Measurements from ENCODE around the gene CCR7. TPM values are rescaled to one million over a fixed set of nuclear protein-coding genes. Genes with fewer than 3 reads are reported as not detected.

The CCR7 gene
- total RNA-seq, 1 experiment from 2014 or later = 0.30 TPM

DNA sequence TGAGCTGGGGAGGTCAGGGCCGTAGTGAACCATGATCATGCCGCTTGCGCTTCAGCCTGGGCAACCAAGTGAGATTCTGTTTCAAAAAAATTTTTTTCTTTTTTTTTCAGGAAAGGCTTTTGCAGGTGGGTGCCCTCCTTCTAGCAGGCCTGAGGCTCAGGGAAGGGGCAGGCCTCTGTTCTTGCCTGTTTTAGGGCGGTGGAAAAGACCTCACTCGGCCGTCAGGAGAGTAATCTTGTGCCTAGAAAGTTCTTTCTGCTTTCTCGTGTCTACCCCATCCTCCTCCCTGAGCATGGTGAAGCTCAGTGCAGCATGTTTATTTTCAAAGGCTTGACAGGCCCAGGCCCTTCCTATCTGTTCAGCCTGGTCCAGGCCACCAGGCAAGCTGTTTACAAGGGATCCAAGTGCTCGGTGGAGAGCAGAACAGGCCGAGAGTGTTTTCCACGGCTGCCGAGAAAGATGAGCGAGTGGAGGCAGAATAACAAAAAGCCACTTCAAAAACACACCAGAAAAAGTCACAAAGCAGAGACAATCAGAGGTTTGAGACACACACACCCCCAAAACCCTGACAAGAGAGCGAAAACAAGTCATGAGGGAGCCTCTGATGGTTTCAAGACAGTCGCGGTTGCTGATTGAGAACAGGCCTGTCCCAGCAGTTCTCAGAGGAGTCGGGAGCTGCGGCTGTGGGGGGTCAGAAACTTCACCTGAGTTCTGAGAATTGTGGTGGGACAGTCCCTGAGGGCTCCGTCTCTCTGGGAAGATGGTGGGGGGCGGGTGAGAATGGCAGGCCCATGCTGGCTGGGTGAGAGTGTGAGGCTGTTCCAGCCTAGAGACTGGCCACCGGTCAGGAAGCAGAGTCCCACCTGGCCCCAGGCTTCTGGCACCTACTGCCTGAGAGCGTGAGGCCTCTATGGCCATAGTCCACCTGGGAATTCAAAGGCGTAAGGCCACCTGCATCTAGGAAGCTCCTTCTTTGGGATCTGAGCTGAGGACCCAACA, 37.5 kb upstream of the CCR7 start:
- TF ChIP-seq EZH2 (IDR thresholded peaks at IDR 0.05; ENCODE audit: borderline replicate concordance, low read depth, low read length, poor library complexity, severe bottlenecking) = no peak
- TF ChIP-seq, protein P1, sequence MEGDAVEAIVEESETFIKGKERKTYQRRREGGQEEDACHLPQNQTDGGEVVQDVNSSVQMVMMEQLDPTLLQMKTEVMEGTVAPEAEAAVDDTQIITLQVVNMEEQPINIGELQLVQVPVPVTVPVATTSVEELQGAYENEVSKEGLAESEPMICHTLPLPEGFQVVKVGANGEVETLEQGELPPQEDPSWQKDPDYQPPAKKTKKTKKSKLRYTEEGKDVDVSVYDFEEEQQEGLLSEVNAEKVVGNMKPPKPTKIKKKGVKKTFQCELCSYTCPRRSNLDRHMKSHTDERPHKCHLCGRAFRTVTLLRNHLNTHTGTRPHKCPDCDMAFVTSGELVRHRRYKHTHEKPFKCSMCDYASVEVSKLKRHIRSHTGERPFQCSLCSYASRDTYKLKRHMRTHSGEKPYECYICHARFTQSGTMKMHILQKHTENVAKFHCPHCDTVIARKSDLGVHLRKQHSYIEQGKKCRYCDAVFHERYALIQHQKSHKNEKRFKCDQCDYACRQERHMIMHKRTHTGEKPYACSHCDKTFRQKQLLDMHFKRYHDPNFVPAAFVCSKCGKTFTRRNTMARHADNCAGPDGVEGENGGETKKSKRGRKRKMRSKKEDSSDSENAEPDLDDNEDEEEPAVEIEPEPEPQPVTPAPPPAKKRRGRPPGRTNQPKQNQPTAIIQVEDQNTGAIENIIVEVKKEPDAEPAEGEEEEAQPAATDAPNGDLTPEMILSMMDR (conservative IDR thresholded peaks at IDR 0.05; ENCODE audit: low read depth, low read length) = no peak
- H3K27me3 ChIP-seq (replicated peaks; ENCODE audit: insufficient read depth, low read depth, low read length, poor library complexity) = no peaks in the 10 kb centered on the region
- DNase-seq (ENCODE audit: low spot score) = no peak
- intact Hi-C loops (cut with micrococcal nuclease; ENCODE audit: unreplicated experiment) = no loop called here
- no peaks in the 10 kb centered on the region for H3K9me3 ChIP-seq (ENCODE audit: low read depth, low read length, poor library complexity, severe bottlenecking)
- BruUV-seq (replicated peaks) = no TSS peak
- no peaks in the 10 kb centered on the region for H3K36me3 ChIP-seq (ENCODE audit: insufficient read depth, low read length, poor library complexity, severe bottlenecking)
- no peaks in the 10 kb centered on the region for H3K4me1 ChIP-seq (ENCODE audit: insufficient read depth, low read length, poor library complexity, severe bottlenecking)
- CTCF ChIA-PET = no interaction called here
- H3K4me3 ChIP-seq (ENCODE audit: low read depth, low read length, poor library complexity, severe bottlenecking) = no peak overlapping the region
- no peak overlapping the region for H3K27ac ChIP-seq (ENCODE audit: low read depth, low read length, poor library complexity, severe bottlenecking)
- POLR2A ChIA-PET (ENCODE audit: low non-redundant PET) = no interaction called here

DNA sequence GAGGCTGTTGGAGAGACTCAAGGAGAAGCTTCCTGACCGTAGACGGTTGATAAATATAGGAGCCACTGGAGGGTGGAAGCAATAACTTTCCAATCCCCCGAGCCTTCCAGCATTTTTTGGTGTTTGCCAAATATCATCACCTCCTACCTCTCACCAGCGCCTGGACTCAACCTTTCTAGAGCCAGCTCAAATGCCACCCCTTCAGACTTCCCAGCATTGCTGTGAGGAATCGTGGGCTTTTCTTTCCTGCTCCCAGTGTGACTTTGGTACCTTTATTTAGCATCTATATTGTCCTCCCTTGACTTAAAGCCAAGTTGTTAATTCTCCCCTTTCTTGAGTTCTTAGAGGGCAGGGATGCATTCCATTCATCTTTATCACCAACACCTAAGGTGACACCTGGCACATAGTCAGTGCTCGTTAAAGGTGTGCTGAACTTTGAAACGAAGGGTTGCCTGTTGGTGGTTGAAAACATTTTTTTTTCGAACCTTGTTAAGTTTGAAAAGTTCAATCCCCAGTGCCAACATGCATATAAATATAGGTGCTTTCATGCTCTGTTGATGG, 35.3 kb upstream of the CCR7 start:
- no peak for DNase-seq (ENCODE audit: low spot score)
- intact Hi-C loops (cut with micrococcal nuclease; ENCODE audit: unreplicated experiment) = no loop called here
- no peaks in the 10 kb centered on the region for H3K4me1 ChIP-seq (ENCODE audit: insufficient read depth, low read length, poor library complexity, severe bottlenecking)
- H3K9me3 ChIP-seq (ENCODE audit: low read depth, low read length, poor library complexity, severe bottlenecking) = no peaks in the 10 kb centered on the region
- TF ChIP-seq, protein P1 (conservative IDR thresholded peaks at IDR 0.05; ENCODE audit: low read depth, low read length) = no peak
- no peak for TF ChIP-seq EZH2 (IDR thresholded peaks at IDR 0.05; ENCODE audit: borderline replicate concordance, low read depth, low read length, poor library complexity, severe bottlenecking)
- CTCF ChIA-PET = no interaction called here
- POLR2A ChIA-PET (ENCODE audit: low non-redundant PET) = no interaction called here
- no TSS peak for BruUV-seq (replicated peaks)
- H3K27me3 ChIP-seq (replicated peaks; ENCODE audit: insufficient read depth, low read depth, low read length, poor library complexity) = no peaks in the 10 kb centered on the region
- H3K36me3 ChIP-seq (ENCODE audit: insufficient read depth, low read length, poor library complexity, severe bottlenecking) = no peaks in the 10 kb centered on the region
- no peak overlapping the region for H3K4me3 ChIP-seq (ENCODE audit: low read depth, low read length, poor library complexity, severe bottlenecking)
- H3K27ac ChIP-seq (ENCODE audit: low read depth, low read length, poor library complexity, severe bottlenecking) = no peak overlapping the region

DNA sequence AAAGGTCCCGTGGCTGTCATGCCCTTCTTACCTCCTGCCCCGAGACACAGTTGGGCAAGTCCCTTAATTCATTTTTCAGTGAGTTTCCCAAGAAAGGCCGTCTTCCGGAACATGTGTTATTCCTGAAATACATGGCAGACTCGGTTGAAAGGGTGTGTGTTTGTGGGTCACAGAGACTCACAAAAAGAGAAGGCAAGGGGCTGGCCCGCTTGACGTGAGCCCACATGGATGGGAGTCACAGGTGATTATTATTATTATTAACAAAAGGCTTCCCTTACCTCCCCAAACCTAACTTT, 34.1 kb upstream of the CCR7 start:
- POLR2A ChIA-PET (ENCODE audit: low non-redundant PET) = no interaction called here
- BruUV-seq (replicated peaks) = no TSS peak

More for the DNA sequence above, 34.1 kb upstream of the CCR7 start:
- H3K4me3 ChIP-seq (ENCODE audit: low read depth, low read length, poor library complexity, severe bottlenecking) = no peak overlapping the region
- no peaks in the 10 kb centered on the region for H3K27me3 ChIP-seq (replicated peaks; ENCODE audit: insufficient read depth, low read depth, low read length, poor library complexity)
- CTCF ChIA-PET = no interaction called here
- no peaks in the 10 kb centered on the region for H3K9me3 ChIP-seq (ENCODE audit: low read depth, low read length, poor library complexity, severe bottlenecking)
- H3K4me1 ChIP-seq (ENCODE audit: insufficient read depth, low read length, poor library complexity, severe bottlenecking) = no peaks in the 10 kb centered on the region
- no peak for DNase-seq (ENCODE audit: low spot score)
- TF ChIP-seq, protein P1 (conservative IDR thresholded peaks at IDR 0.05; ENCODE audit: low read depth, low read length) = no peak
- no peak for TF ChIP-seq EZH2 (IDR thresholded peaks at IDR 0.05; ENCODE audit: borderline replicate concordance, low read depth, low read length, poor library complexity, severe bottlenecking)
- intact Hi-C loops (cut with micrococcal nuclease; ENCODE audit: unreplicated experiment) = no loop called here
- H3K36me3 ChIP-seq (ENCODE audit: insufficient read depth, low read length, poor library complexity, severe bottlenecking) = no peaks in the 10 kb centered on the region
- no peak overlapping the region for H3K27ac ChIP-seq (ENCODE audit: low read depth, low read length, poor library complexity, severe bottlenecking)
